HG02884 (cell line): Measurements from ENCODE around the gene SPRYD3.
A peak's percentile ranks its signal among the peaks of the same experiment; 100 is the strongest.
"Not testable (repeated sequence)": the region's sequence is repeated elsewhere in the genome, so short reads cannot be mapped to it uniquely, and the experiment has no call there.

Experiments
- ATAC-seq: cut with Tn5 transposase; IDR thresholded peaks from one replicate; pipeline ENCODE4 v1.9.1; 2021; ENCODE audit warnings: mild to moderate bottlenecking, moderate library complexity; ENCODE audit not compliant: unreplicated experiment

The SPRYD3 gene

GRCh38 chr12:53079226-53080117 lies at the start of gene SPRYD3:
Gene SPRYD3 (minus strand): TSS chr12:53079390. CDS start chr12:53079333, 57 bp downstream.
- peak; percentile 99 for ATAC-seq

GRCh38 chr12:53127169-53127568 lies 48.0 kb upstream of the SPRYD3 start:
- no peak for ATAC-seq

- ATAC-seq = no peak
These were observed 45.1 kb upstream of the SPRYD3 start for GRCh38 chr12:53124352-53124723.

GRCh38 chr12:53123578-53124351 lies 44.6 kb upstream of the SPRYD3 start:
- no peak for ATAC-seq

- ATAC-seq = no peak
These were observed 43.8 kb upstream of the SPRYD3 start for GRCh38 chr12:53122961-53123468.

- no peak for ATAC-seq
These were observed 41.7 kb upstream of the SPRYD3 start for GRCh38 chr12:53120685-53121525.

GRCh38 chr12:53118751-53119300 lies 39.6 kb upstream of the SPRYD3 start:
- no peak for ATAC-seq

- ATAC-seq = no peak
These were observed 36.9 kb upstream of the SPRYD3 start for GRCh38 chr12:53115891-53116648.

GRCh38 chr12:53115112-53115890 lies 36.1 kb upstream of the SPRYD3 start:
- no peak for ATAC-seq

- ATAC-seq = no peak
These were observed 34.8 kb upstream of the SPRYD3 start for GRCh38 chr12:53113951-53114350.

- no peak for ATAC-seq
These were observed 34.0 kb upstream of the SPRYD3 start for GRCh38 chr12:53113136-53113705.

GRCh38 chr12:53112431-53112830 lies 33.2 kb upstream of the SPRYD3 start:
- ATAC-seq = not testable (repeated sequence)

- ATAC-seq = no peak
These were observed 27.9 kb upstream of the SPRYD3 start for GRCh38 chr12:53107122-53107521.

GRCh38 chr12:53105712-53106439 lies 26.7 kb upstream of the SPRYD3 start:
- no peak for ATAC-seq

- no peak for ATAC-seq
These were observed 26.1 kb upstream of the SPRYD3 start for GRCh38 chr12:53105256-53105655.

- ATAC-seq = no peak
These were observed 24.7 kb upstream of the SPRYD3 start for GRCh38 chr12:53103860-53104305.

GRCh38 chr12:53102883-53103807 lies 24.0 kb upstream of the SPRYD3 start, which contains the start of gene SOAT2:
Gene SOAT2 (plus strand): TSS chr12:53103486. CDS start chr12:53103578, 92 bp downstream.
- no peak for ATAC-seq
